Measurements from ENCODE around the gene PYY.

- TF ChIP-seq CTCF (IDR thresholded peaks at IDR 0.05) (no peak), POLR2A (IDR thresholded peaks at IDR 0.05) (no peak)
These were observed 33.6 kb upstream of the PYY start for GRCh38 chr17:43987131-43988021.
